ENCODE results near the gene ZNF438. TPM values are rescaled to one million over a fixed set of nuclear protein-coding genes. Genes with fewer than 3 reads are reported as not detected.

Gene ZNF438
- total RNA-seq, 1 experiment from 2014 or later, result 0.83 TPM

DNA sequence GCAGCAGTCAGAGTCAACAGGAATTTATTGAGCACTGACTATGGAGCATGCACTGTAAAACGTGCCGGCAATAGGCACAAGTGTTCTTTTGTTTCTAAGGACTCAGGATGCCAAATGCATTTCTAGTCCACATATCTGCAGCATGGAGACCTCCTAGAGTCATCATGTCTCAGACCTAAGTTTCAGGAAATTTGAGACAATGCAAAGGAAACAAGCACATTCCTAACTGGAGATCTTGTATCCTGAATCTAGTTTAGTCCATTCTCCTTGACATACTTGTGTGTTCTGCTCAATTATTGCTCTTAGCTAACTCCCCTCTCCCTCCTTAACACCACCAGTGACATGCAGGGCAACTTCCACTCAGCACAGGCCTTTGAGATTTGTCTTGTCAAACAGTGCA, 173.2 kb downstream of the ZNF438 start:
- DNase-seq, result no peak
- H3K79me2 ChIP-seq (ENCODE audit: insufficient read depth, low read length), result no peaks in the 10 kb centered on the region
- TF ChIP-seq, protein P1, sequence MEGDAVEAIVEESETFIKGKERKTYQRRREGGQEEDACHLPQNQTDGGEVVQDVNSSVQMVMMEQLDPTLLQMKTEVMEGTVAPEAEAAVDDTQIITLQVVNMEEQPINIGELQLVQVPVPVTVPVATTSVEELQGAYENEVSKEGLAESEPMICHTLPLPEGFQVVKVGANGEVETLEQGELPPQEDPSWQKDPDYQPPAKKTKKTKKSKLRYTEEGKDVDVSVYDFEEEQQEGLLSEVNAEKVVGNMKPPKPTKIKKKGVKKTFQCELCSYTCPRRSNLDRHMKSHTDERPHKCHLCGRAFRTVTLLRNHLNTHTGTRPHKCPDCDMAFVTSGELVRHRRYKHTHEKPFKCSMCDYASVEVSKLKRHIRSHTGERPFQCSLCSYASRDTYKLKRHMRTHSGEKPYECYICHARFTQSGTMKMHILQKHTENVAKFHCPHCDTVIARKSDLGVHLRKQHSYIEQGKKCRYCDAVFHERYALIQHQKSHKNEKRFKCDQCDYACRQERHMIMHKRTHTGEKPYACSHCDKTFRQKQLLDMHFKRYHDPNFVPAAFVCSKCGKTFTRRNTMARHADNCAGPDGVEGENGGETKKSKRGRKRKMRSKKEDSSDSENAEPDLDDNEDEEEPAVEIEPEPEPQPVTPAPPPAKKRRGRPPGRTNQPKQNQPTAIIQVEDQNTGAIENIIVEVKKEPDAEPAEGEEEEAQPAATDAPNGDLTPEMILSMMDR (conservative IDR thresholded peaks at IDR 0.05), result no peak
- H3K56ac ChIP-seq (ENCODE audit: insufficient read length, low read depth, low read length), result no peak overlapping the region
- H4K8ac ChIP-seq (replicated peaks; ENCODE audit: insufficient read length, low read depth, low read length), result no peak overlapping the region
- Mint-ChIP-seq H3K4me3 (no peak overlapping the region), H3K36me3 (ENCODE audit: insufficient read depth in 1 of 3, low read depth in 3 of 3) (no peaks in the 10 kb centered on the region), H3K9me3 (no peaks in the 10 kb centered on the region), H3K4me1 (peaks cover 15 to 17% of the 10 kb centered on the region in 2 experiments), H3K27ac (no peak overlapping the region), H3K27me3 (ENCODE audit: low read depth) (no peaks in the 10 kb centered on the region)
- no peak overlapping the region for H2BK5ac ChIP-seq (ENCODE audit: insufficient read length, low read length)
- no peak overlapping the region for H3K9ac ChIP-seq (ENCODE audit: extremely low read depth, insufficient read length, low read length)
- no peaks in the 10 kb centered on the region for H3K9me3 ChIP-seq (ENCODE audit: control insufficient read depth, low read depth, low read length)
- H3K4me1 ChIP-seq (ENCODE audit: insufficient read depth, low read length), result no peaks in the 10 kb centered on the region; the same call in 1 of the 2 replicates
- no peak overlapping the region for H2AFZ ChIP-seq (ENCODE audit: low read length)
- no peaks in the 10 kb centered on the region for H3K23me2 ChIP-seq (ENCODE audit: insufficient read length, low read depth, low read length, poor library complexity, severe bottlenecking)
- H4K5ac ChIP-seq (ENCODE audit: insufficient read length, low read depth, low read length), result no peak overlapping the region
- no peak overlapping the region for H2BK15ac ChIP-seq (ENCODE audit: low read depth, low read length)
- H3K18ac ChIP-seq (ENCODE audit: insufficient read length, low read depth, low read length), result no peak overlapping the region
- H3K27me3 ChIP-seq (ENCODE audit: insufficient read depth, low read length), result no peaks in the 10 kb centered on the region
- WGBS (ENCODE audit: extremely low coverage, insufficient read length, low lambda C conversion rate), result no CpG with 5 or more reads among the region's 2 CpGs
- H2BK12ac ChIP-seq (ENCODE audit: insufficient read length, low read depth, low read length), result no peak overlapping the region
- no peak overlapping the region for H3K4ac ChIP-seq (ENCODE audit: low read depth, low read length)
- H3K27ac ChIP-seq (ENCODE audit: insufficient read length, low read depth, low read length), result no peak overlapping the region
- H2BK120ac ChIP-seq (ENCODE audit: low read depth, low read length, poor library complexity, severe bottlenecking), result no peak overlapping the region
- H2AK5ac ChIP-seq (ENCODE audit: insufficient read length, low read length), result no peak overlapping the region
- H2BK20ac ChIP-seq (ENCODE audit: low read depth, low read length, poor library complexity, severe bottlenecking), result no peak overlapping the region
- no peak overlapping the region for H3K4me2 ChIP-seq (ENCODE audit: insufficient read depth, insufficient read length, low read length)
- H3K23ac ChIP-seq (ENCODE audit: insufficient read length, low read depth, low read length), result no peak overlapping the region
- H3T11ph ChIP-seq (ENCODE audit: low read length), result no peak overlapping the region
- no peak overlapping the region for H3K14ac ChIP-seq (ENCODE audit: insufficient read depth, low read length)
- no peaks in the 10 kb centered on the region for H4K20me1 ChIP-seq (ENCODE audit: control insufficient read depth, insufficient read depth, insufficient read length)
- no peak overlapping the region for H4K91ac ChIP-seq (ENCODE audit: insufficient read length, low read depth, low read length)
- no peaks in the 10 kb centered on the region for H3K79me1 ChIP-seq (ENCODE audit: insufficient read depth, low read depth, low read length, poor library complexity, severe bottlenecking)
